Activated CD4-positive, alpha-beta T cell treated with anti-CD3 and anti-CD28 coated beads, Interleukin-2, amount 50 U/mL, for 4 hours (primary cell): ENCODE data around the gene EOLA2.
"Not testable (repeated sequence)": the region's sequence is repeated elsewhere in the genome, so short reads cannot be mapped to it uniquely, and the experiment has no call there.

ENCODE experiments used
- DNase-seq, 2 experiments: peaks; one replicate each; pipeline ENCODE4 v3.0.0-alpha.2; 2020

Gene EOLA2

GRCh38 chrX:149938427-149938880 lies at the start of gene EOLA2:
TSS of gene EOLA2 (minus strand) at chrX:149938491. CDS start at chrX:149933874, 4,617 bp downstream.
- peak; percentile 87 to 91 for DNase-seq

GRCh38 chrX:149987613-149988012 lies 49.3 kb upstream of the EOLA2 start:
- DNase-seq: no peak

- DNase-seq: no peak
Observed at GRCh38 chrX:149984411-149984810, 46.1 kb upstream of the EOLA2 start.

- no peak for DNase-seq
Observed at GRCh38 chrX:149982310-149982709, 44.0 kb upstream of the EOLA2 start.

- DNase-seq: no peak
Observed at GRCh38 chrX:149979126-149979644, 40.9 kb upstream of the EOLA2 start.

- no peak for DNase-seq
Observed at GRCh38 chrX:149962859-149963757, 24.8 kb upstream of the EOLA2 start.

GRCh38 chrX:149962010-149962409 lies 23.7 kb upstream of the EOLA2 start:
- DNase-seq: no peak

GRCh38 chrX:149961572-149961971 lies 23.3 kb upstream of the EOLA2 start:
- no peak for DNase-seq

- no peak for DNase-seq
Observed at GRCh38 chrX:149950681-149951080, 12.4 kb upstream of the EOLA2 start.

GRCh38 chrX:149949743-149950436 lies 11.6 kb upstream of the EOLA2 start:
- no peak for DNase-seq

GRCh38 chrX:149948016-149948415 lies 9.7 kb upstream of the EOLA2 start:
- DNase-seq: no peak

GRCh38 chrX:149946932-149947331 lies 8.6 kb upstream of the EOLA2 start:
- not testable (repeated sequence) for DNase-seq

- not testable (repeated sequence) for DNase-seq
Observed at GRCh38 chrX:149945820-149946219, 7.5 kb upstream of the EOLA2 start.

GRCh38 chrX:149945087-149945670 lies 6.9 kb upstream of the EOLA2 start:
- DNase-seq: not testable (repeated sequence)

GRCh38 chrX:149940674-149941024 lies 2.4 kb upstream of the EOLA2 start:
- not testable (repeated sequence) for DNase-seq

- DNase-seq: peak; percentile 91
Observed at GRCh38 chrX:149939905-149940673, 1.8 kb upstream of the EOLA2 start.

GRCh38 chrX:149939655-149939904 lies 1.3 kb upstream of the EOLA2 start:
- DNase-seq: no peak

- peak; percentile 84 to 88 for DNase-seq
Observed at GRCh38 chrX:149938881-149939654, 777 bp upstream of the EOLA2 start.

- DNase-seq: no peak
Observed at GRCh38 chrX:149937871-149938426, 342 bp downstream of the EOLA2 start.

- DNase-seq: not testable (repeated sequence)
Observed at GRCh38 chrX:149937328-149937727, 963 bp downstream of the EOLA2 start.

GRCh38 chrX:149933547-149933946 lies 4.7 kb downstream of the EOLA2 start:
- DNase-seq: not testable (repeated sequence)

- not testable (repeated sequence) for DNase-seq
Observed at GRCh38 chrX:149932970-149933369, 5.3 kb downstream of the EOLA2 start.
